D721Med (cell line): ENCODE results near the gene HLA-E.

Experiments used
- DNase-seq: peaks from one replicate; pipeline ENCODE4 v3.0.0; 2011; ENCODE audit warnings: low spot score; ENCODE audit not compliant: insufficient read length
- FAIRE-seq: peaks from 2 replicates; lab custom pipeline; 2011; peaks lifted over from hg19 to GRCh38; lab: Jason Lieb, UNC
- CTCF ChIP-seq: IDR thresholded peaks from 2 replicates; pipeline ENCODE4 v1.5.1; 2012; ENCODE audit warnings: mild to moderate bottlenecking, control low read depth; ENCODE audit not compliant: insufficient read depth; ENCODE audit errors: missing control alignments

The HLA-E gene

DNA sequence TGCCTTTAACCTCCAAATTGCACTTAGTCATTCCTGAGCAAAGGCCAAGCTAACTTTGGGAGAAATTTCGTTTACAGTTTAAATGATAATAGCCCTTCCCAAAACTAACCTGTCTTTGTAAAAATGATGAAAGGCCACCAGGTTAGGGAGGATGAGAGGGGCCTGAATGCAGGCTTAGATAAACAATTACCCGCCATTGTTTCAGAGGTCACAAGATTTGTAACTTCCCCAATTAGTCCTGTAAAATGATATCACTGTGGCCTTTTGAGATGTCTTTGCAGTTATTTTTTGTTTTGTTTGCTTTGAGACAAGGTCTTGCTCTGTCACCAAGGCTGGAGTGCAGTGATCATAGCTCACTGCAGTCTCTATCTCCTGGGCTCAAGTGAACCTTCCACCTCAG lies 40.7 kb downstream of the HLA-E start:
- TF ChIP-seq CTCF, result no peak
- FAIRE-seq (no peak), DNase-seq (no peak)

- FAIRE-seq (no peak), DNase-seq (no peak)
- TF ChIP-seq CTCF, result no peak
Observed at GRCh38 chr6:30533460-30534294, 44.4 kb downstream of the HLA-E start.

DNA sequence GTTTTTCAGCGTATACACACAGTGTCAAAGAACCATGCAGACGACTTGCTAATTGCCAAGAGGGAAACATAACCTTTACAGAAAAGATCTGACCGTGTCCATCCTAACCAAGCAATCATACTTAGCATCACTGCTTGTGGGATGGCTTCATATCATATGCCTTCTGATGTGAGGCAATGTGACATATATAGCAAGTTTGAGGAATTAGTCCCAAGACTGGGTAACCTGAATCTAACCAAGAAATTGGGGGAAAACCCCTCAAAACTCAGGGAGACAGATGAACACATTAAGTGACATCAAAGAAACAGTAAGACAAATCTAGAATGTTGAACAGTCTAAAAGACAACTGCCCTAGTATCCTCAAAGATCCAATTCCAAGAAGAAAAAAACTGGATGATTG lies 48.6 kb downstream of the HLA-E start:
- DNase-seq, result no peak
- no peak for TF ChIP-seq CTCF
- no peak for FAIRE-seq

DNA sequence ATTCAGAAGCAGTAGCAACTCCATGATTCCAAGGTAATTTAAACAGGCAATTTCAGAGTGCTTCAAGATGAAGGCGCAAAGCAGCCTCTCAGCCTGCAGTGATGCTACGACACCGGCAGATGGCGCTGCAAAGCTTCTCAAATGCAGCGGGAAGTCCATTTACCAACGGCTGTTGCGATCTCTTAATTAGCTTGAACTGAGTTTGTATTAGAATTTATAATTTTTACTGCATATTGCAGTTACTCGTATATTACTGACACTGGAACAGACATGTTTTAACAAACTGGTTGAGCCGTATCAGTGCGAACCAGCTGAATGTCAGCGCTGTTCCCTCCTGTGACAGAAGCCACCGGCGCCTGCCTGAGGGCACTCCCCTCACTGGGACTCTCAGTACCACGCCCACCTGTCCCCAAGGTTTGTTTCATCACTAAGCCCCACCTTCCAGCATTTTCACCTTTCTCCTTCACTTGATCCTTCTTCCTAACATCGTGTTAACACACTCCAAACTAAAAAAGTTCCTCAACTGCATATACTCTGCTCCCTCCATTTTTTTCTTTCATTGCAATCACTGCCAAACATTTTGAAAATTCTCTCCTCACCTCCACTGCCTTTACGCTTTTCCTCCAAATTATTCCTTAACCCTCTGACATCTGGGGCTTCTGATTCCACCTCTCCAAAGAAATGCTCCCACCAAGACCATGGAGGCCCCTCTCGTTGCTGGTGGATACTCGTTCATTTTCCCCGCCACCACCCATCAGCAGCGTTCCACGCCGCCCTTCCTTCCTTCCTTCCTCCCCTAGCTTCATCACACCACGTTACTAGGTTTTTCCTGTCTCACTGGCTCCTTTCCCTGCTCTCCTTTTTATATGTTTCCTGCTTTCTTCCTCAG lies 52.5 kb downstream of the HLA-E start:
- FAIRE-seq (no peak), DNase-seq (peak; percentile 40)
- peak; percentile 98 for TF ChIP-seq CTCF

DNA sequence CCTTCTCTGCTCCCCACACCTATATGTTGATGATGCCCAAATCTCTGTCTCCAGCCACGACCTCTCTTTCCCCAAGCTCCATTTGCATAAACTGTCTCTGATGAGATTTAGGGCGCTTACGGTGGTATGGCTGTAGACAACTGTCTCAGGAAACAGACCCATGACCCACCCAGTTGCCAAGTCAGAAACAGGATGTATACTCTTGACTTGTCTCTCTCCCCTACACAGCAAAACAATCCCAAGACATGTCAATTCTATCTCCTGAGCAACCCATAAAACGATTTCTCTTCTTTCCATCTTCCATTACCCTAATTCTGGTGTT lies 53.1 kb downstream of the HLA-E start:
- no peak for FAIRE-seq
- DNase-seq, result no peak
- no peak for TF ChIP-seq CTCF

DNA sequence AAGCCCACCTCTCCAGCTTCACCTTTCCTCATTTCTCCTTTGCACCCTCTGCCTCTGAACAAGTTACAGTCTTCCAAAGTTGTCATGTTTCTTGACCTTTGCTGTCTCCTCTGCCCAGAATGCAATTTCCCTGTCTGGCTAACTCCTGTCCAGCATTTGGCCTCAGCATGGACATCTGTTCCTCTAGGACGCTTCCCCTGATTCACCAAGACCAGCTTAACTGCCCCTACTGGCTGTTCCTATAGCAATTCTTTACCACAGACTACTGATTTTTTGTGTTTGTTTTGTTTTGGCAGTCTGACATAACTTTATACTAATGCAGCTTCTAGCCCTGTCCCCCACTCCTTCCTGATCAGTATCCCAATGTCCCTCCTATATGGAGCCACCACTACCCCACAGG lies 53.6 kb downstream of the HLA-E start:
- DNase-seq (no peak), FAIRE-seq (no peak)
- no peak for TF ChIP-seq CTCF
